HEK293 (cell line): Measurements from ENCODE around the gene GNAI2.

Source experiments
- CTCF ChIA-PET: fragments of 350-600 bp; formaldehyde crosslinking; extraction: SDS; loops from one replicate; lab custom pipeline; 2021; ENCODE audit warnings: antibody characterized with exemption; lab: Yijun Ruan, JAX
- POLR2A ChIA-PET: fragments of 300-600 bp; formaldehyde crosslinking; extraction: SDS; loops from one replicate; lab custom pipeline; 2020; ENCODE audit warnings: antibody characterized with exemption, inconsistent platforms; lab: Yijun Ruan, JAX
- H3K27ac ChIP-seq: fragments of 200-500 bp; sonication (Bioruptor generic); 2 replicates; pipeline ENCODE4 v1.5.1; 2014; ENCODE audit warnings: low read depth, low read length, control low read depth, inconsistent platforms; ENCODE audit errors: extremely low read depth
- H3K36me3 ChIP-seq, 2 experiments: fragments of 200-500 bp in 1 of 2; sonication (Bioruptor generic) in 1 of 2; 1 replicate in 1 of 2; 2 replicates in 1 of 2; pipeline ENCODE4 v1.5.1; 2014 to 2017; ENCODE audit warnings: inconsistent platforms in 2 of 2, low read length in 2 of 2; ENCODE audit not compliant: control insufficient read depth in 2 of 2, insufficient read depth in 1 of 2
- H3K4me1 ChIP-seq: fragments of 200-500 bp; sonication (Bioruptor generic); 2 replicates; pipeline ENCODE4 v1.5.1; 2014; ENCODE audit warnings: mild to moderate bottlenecking, low read length, inconsistent platforms; ENCODE audit not compliant: control insufficient read depth, insufficient read depth
- H3K4me3 ChIP-seq: 2 replicates; pipeline ENCODE4 v1.5.1; 2011; ENCODE audit warnings: low read depth, mild to moderate bottlenecking, control low read depth, low read length, moderate library complexity
- H3K9me3 ChIP-seq: fragments of 200-500 bp; sonication (Bioruptor generic); 2 replicates; pipeline ENCODE4 v1.5.1; 2014; ENCODE audit warnings: low read depth, low read length, inconsistent platforms; ENCODE audit not compliant: control insufficient read depth, insufficient read depth
- EGR2 ChIP-seq: fragments of 450-650 bp; formaldehyde crosslinking; IDR thresholded peaks from 2 replicates; pipeline ENCODE4 v1.5.1; 2016; ENCODE audit warnings: low read depth, missing biosample characterization, missing genetic modification characterization
- GLI2 ChIP-seq: fragments of 450-650 bp; formaldehyde crosslinking; IDR thresholded peaks from 2 replicates; pipeline ENCODE4; 2017; ENCODE audit warnings: missing biosample characterization, missing genetic modification characterization, low read depth, borderline replicate concordance
- HOXD13 ChIP-seq: sonication (generic); formaldehyde crosslinking; IDR thresholded peaks from 2 replicates; pipeline ENCODE4 v1.8.0; 2022; ENCODE audit warnings: missing genetic modification reagents, borderline replicate concordance
- KLF1 ChIP-seq: fragments of 450-650 bp; formaldehyde crosslinking; IDR thresholded peaks from 2 replicates; pipeline ENCODE4 v1.5.1; 2016; ENCODE audit warnings: missing biosample characterization, missing genetic modification characterization
- KLF10 ChIP-seq: fragments of 450-650 bp; IDR thresholded peaks from 2 replicates; pipeline ENCODE4 v1.5.1; 2018; ENCODE audit warnings: missing biosample characterization, mild to moderate bottlenecking, missing genetic modification characterization
- KLF8 ChIP-seq: fragments of 450-650 bp; formaldehyde crosslinking; IDR thresholded peaks from 2 replicates; pipeline ENCODE4 v1.5.1; 2016; ENCODE audit warnings: missing biosample characterization, missing genetic modification characterization
- OSR2 ChIP-seq: fragments of 450-650 bp; formaldehyde crosslinking; IDR thresholded peaks from 2 replicates; pipeline ENCODE4 v1.5.1; 2016; ENCODE audit warnings: missing biosample characterization, missing genetic modification characterization
- SALL2 ChIP-seq: fragments of 450-650 bp; formaldehyde crosslinking; IDR thresholded peaks from 2 replicates; pipeline ENCODE4 v1.5.0; 2017; ENCODE audit warnings: missing biosample characterization, mild to moderate bottlenecking, missing genetic modification characterization, borderline replicate concordance
- SP2 ChIP-seq: fragments of 450-650 bp; formaldehyde crosslinking; IDR thresholded peaks from 2 replicates; pipeline ENCODE4 v1.5.1; 2016; ENCODE audit warnings: missing biosample characterization, missing genetic modification characterization
- SP3 ChIP-seq: fragments of 450-650 bp; formaldehyde crosslinking; IDR thresholded peaks from 2 replicates; pipeline ENCODE4 v1.5.1; 2016; ENCODE audit warnings: missing biosample characterization, missing genetic modification characterization
- SP7 ChIP-seq: fragments of 450-650 bp; formaldehyde crosslinking; IDR thresholded peaks from 2 replicates; pipeline ENCODE4 v1.5.1; 2016; ENCODE audit warnings: missing biosample characterization, missing genetic modification characterization
- WT1 ChIP-seq: fragments of 450-650 bp; formaldehyde crosslinking; IDR thresholded peaks from 2 replicates; pipeline ENCODE4 v1.5.1; 2016; ENCODE audit warnings: missing biosample characterization, missing genetic modification characterization
- ZBTB17 ChIP-seq: fragments of 450-650 bp; formaldehyde crosslinking; IDR thresholded peaks from 2 replicates; pipeline ENCODE4 v1.5.1; 2016; ENCODE audit warnings: missing biosample characterization, missing genetic modification characterization
- ZBTB8A ChIP-seq: fragments of 450-650 bp; formaldehyde crosslinking; IDR thresholded peaks from 2 replicates; pipeline ENCODE4 v1.5.1; 2016; ENCODE audit warnings: missing biosample characterization, missing genetic modification characterization
- ZFHX2 ChIP-seq: fragments of 450-650 bp; formaldehyde crosslinking; conservative IDR thresholded peaks from 2 replicates; pipeline ENCODE4 v1.5.1; 2016; ENCODE audit warnings: missing biosample characterization, missing genetic modification characterization
- ZIC2 ChIP-seq: fragments of 450-650 bp; formaldehyde crosslinking; IDR thresholded peaks from 2 replicates; pipeline ENCODE4 v1.5.1; 2016; ENCODE audit warnings: missing biosample characterization, missing genetic modification characterization
- ZNF112 ChIP-seq: fragments of 450-650 bp; formaldehyde crosslinking; IDR thresholded peaks from 2 replicates; pipeline ENCODE4 v1.5.0; 2017; ENCODE audit warnings: missing biosample characterization, missing genetic modification characterization
- ZNF138 ChIP-seq: fragments of 450-650 bp; formaldehyde crosslinking; IDR thresholded peaks from 2 replicates; pipeline ENCODE4 v1.5.1; 2016; ENCODE audit warnings: missing biosample characterization, missing genetic modification characterization, borderline replicate concordance
- ZNF324 ChIP-seq: fragments of 450-650 bp; formaldehyde crosslinking; IDR thresholded peaks from 2 replicates; pipeline ENCODE4 v1.5.1; 2016; ENCODE audit warnings: missing biosample characterization, missing genetic modification characterization
- ZNF335 ChIP-seq: fragments of 450-650 bp; formaldehyde crosslinking; conservative IDR thresholded peaks from 2 replicates; pipeline ENCODE4 v1.5.1; 2016; ENCODE audit warnings: missing biosample characterization, missing genetic modification characterization
- ZNF423 ChIP-seq: fragments of 450-650 bp; formaldehyde crosslinking; IDR thresholded peaks from 2 replicates; pipeline ENCODE4 v1.5.1; 2016; ENCODE audit warnings: missing biosample characterization, missing genetic modification characterization
- ZNF426 ChIP-seq: fragments of 450-650 bp; formaldehyde crosslinking; IDR thresholded peaks from 2 replicates; pipeline ENCODE4 v1.5.1; 2017; ENCODE audit warnings: missing biosample characterization, missing genetic modification characterization, mild to moderate bottlenecking, inconsistent platforms, moderate library complexity
- ZNF473 ChIP-seq: fragments of 450-650 bp; formaldehyde crosslinking; IDR thresholded peaks from 2 replicates; pipeline ENCODE4 v1.5.1; 2017; ENCODE audit warnings: missing biosample characterization, missing genetic modification characterization
- ZNF521 ChIP-seq: fragments of 450-650 bp; formaldehyde crosslinking; IDR thresholded peaks from 2 replicates; pipeline ENCODE4 v1.5.1; 2017; ENCODE audit warnings: missing biosample characterization, mild to moderate bottlenecking, missing genetic modification characterization
- ZNF623 ChIP-seq: fragments of 450-650 bp; formaldehyde crosslinking; IDR thresholded peaks from 2 replicates; pipeline ENCODE4 v1.5.1; 2016; ENCODE audit warnings: missing biosample characterization, missing genetic modification characterization
- ZNF626 ChIP-seq: fragments of 450-650 bp; sonication (Bioruptor Pico); formaldehyde crosslinking; IDR thresholded peaks from 2 replicates; pipeline ENCODE4 v1.5.1; 2018; ENCODE audit warnings: missing biosample characterization, missing genetic modification characterization, inconsistent platforms
- ZNF629 ChIP-seq: fragments of 450-650 bp; formaldehyde crosslinking; IDR thresholded peaks from 2 replicates; pipeline ENCODE4 v1.5.1; 2017; ENCODE audit warnings: missing biosample characterization, missing genetic modification characterization
- ZNF660 ChIP-seq: fragments of 450-650 bp; IDR thresholded peaks from 2 replicates; pipeline ENCODE4 v1.5.1; 2018; ENCODE audit warnings: missing biosample characterization, mild to moderate bottlenecking, missing genetic modification characterization
- ZXDB ChIP-seq: fragments of 450-650 bp; formaldehyde crosslinking; IDR thresholded peaks from 2 replicates; pipeline ENCODE4 v1.5.1; 2016; ENCODE audit warnings: missing biosample characterization, missing genetic modification characterization
- TF ChIP-seq, protein P1 (sequence below): fragments of 450-650 bp; formaldehyde crosslinking; IDR thresholded peaks from 2 replicates; pipeline ENCODE4 v1.5.1; 2016; ENCODE audit warnings: missing biosample characterization, missing genetic modification characterization
- TF ChIP-seq, protein P2 (sequence below): fragments of 450-650 bp; formaldehyde crosslinking; IDR thresholded peaks from 2 replicates; pipeline ENCODE4 v1.5.1; 2016; ENCODE audit warnings: missing biosample characterization, missing genetic modification characterization
- TF ChIP-seq, protein P3 (sequence below): fragments of 450-650 bp; formaldehyde crosslinking; IDR thresholded peaks from 2 replicates; pipeline ENCODE4 v1.5.1; 2016; ENCODE audit warnings: missing biosample characterization, missing genetic modification characterization
- TF ChIP-seq, protein P4 (sequence below): fragments of 450-650 bp; formaldehyde crosslinking; IDR thresholded peaks from 2 replicates; pipeline ENCODE4 v1.5.1; 2016; ENCODE audit warnings: missing biosample characterization, missing genetic modification characterization

The GNAI2 gene

DNA sequence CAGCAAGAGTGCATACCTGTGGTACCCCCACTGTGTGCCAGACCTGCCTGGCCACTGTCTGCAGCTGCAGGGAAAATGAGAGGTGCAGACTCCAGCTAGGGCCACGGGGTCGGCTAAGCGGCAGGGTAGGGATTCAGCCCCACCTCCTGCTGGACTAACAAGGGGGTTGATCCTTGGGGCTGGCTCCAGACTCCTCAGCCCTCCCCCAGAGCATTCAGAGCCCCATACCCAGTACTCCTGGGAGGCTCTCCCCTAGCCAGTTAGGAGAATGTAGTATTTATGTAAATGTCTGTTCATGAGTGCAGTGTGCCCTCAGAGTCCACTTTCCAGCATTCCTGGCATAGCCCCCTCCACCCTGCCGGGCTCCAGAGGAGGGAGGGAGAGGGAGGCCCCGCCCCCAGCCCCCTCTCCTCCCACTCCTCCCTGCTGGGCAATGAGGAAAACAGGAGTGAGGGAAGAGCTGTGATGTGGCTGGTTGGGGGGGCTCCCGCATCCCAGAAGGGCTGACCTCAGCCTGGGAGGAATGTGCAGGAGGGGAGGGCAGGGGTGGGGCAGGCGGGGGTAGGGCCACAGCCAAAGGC lies 28.5 kb downstream of the GNAI2 start (continued):
- TF ChIP-seq, protein P1, sequence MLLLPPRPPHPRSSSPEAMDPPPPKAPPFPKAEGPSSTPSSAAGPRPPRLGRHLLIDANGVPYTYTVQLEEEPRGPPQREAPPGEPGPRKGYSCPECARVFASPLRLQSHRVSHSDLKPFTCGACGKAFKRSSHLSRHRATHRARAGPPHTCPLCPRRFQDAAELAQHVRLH (tag by site-specific recombination) = no peak
- TF ChIP-seq EGR2 (tag by site-specific recombination) = peak; percentile 79
- 0 out of 2 replicates have a peak, but pooled peaks have one; percentile 56 for TF ChIP-seq ZNF660 (tag by site-specific recombination)
- peak; percentile 70 for TF ChIP-seq SP2 (tag by site-specific recombination)
- TF ChIP-seq ZNF473 (tag by site-specific recombination) = no peak
- TF ChIP-seq, protein P2, sequence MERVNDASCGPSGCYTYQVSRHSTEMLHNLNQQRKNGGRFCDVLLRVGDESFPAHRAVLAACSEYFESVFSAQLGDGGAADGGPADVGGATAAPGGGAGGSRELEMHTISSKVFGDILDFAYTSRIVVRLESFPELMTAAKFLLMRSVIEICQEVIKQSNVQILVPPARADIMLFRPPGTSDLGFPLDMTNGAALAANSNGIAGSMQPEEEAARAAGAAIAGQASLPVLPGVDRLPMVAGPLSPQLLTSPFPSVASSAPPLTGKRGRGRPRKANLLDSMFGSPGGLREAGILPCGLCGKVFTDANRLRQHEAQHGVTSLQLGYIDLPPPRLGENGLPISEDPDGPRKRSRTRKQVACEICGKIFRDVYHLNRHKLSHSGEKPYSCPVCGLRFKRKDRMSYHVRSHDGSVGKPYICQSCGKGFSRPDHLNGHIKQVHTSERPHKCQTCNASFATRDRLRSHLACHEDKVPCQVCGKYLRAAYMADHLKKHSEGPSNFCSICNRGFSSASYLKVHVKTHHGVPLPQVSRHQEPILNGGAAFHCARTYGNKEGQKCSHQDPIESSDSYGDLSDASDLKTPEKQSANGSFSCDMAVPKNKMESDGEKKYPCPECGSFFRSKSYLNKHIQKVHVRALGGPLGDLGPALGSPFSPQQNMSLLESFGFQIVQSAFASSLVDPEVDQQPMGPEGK (tag by site-specific recombination) = peak; percentile 52; the same call in 1 of the 2 replicates
- no peak for TF ChIP-seq ZNF426
- peak; percentile 85 for TF ChIP-seq ZFHX2 (tag by site-specific recombination)
- 0 out of 2 replicates have a peak, but pooled peaks have one; percentile 34 for TF ChIP-seq ZNF335 (tag by site-specific recombination)
- TF ChIP-seq SP3 = peak; percentile 87
- peak; percentile 78 for TF ChIP-seq KLF10
- TF ChIP-seq ZBTB17 (tag by site-specific recombination) = peak; percentile 52; the same call in 1 of the 2 replicates
- TF ChIP-seq ZNF626 (tag by site-specific recombination) = no peak
- 0 out of 2 replicates have a peak, but pooled peaks have one; percentile 48 for TF ChIP-seq ZNF324 (tag by site-specific recombination)
- TF ChIP-seq ZNF423 (tag by site-specific recombination) = no peak
- peak; percentile 60 for TF ChIP-seq SP7 (tag by site-specific recombination)
- TF ChIP-seq, protein P3, sequence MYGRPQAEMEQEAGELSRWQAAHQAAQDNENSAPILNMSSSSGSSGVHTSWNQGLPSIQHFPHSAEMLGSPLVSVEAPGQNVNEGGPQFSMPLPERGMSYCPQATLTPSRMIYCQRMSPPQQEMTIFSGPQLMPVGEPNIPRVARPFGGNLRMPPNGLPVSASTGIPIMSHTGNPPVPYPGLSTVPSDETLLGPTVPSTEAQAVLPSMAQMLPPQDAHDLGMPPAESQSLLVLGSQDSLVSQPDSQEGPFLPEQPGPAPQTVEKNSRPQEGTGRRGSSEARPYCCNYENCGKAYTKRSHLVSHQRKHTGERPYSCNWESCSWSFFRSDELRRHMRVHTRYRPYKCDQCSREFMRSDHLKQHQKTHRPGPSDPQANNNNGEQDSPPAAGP = peak; percentile 89
- TF ChIP-seq KLF8 (tag by site-specific recombination) = 0 out of 2 replicates have a peak, but pooled peaks have one; percentile 20
- TF ChIP-seq WT1 (tag by site-specific recombination) = peak; percentile 87
- TF ChIP-seq ZNF629 (tag by site-specific recombination) = peak; percentile 83
- no peak for TF ChIP-seq ZNF112
- peak; percentile 78 for TF ChIP-seq ZIC2 (tag by site-specific recombination)
- TF ChIP-seq ZBTB8A = peak; percentile 36; the same call in 1 of the 2 replicates
- TF ChIP-seq ZXDB (tag by site-specific recombination) = peak; percentile 98
- TF ChIP-seq OSR2 (tag by site-specific recombination) = peak; percentile 55; the same call in 1 of the 2 replicates
- peak; percentile 83 for TF ChIP-seq KLF1 (tag by site-specific recombination)

DNA sequence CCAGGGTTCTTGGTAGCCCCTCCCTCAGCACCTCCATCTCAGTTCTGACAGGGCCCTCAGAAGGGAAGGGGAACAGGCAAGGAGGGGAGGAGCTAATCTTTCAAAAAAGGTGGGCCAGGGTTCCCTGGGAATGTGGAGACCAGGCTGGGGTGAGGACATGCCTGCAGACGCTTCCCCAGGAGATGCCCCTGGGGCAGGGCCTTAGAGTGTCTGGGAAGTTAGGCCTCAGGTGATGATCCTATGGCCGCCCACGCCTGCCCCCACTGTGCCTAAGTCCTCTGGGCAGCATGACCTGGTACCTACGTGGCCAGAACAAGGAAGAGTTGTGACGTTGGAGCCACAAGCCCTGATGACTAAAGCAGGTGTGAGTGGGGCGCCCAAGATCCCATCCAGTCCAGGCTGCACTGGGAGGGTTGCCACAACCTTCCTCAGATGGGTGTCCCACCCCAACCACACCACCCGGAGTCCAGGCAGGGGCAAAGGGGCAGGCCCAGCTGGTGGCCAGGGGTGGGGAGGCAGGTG lies 29.0 kb downstream of the GNAI2 start:
- H3K27ac ChIP-seq = no peak overlapping the region; the same call in 1 of the 2 replicates
- H3K36me3 ChIP-seq = no peaks in the 10 kb centered on the region
- CTCF ChIA-PET = interaction anchor here (0.9 to 2.4 kb wide), 4 partner anchors 10 to 70 kb away, joined by 3 to 16 read pairs (median 4); no protein-coding TSS in a partner anchor
- H3K4me1 ChIP-seq = peaks cover 3% of the 10 kb centered on the region; the same call in 1 of the 2 replicates
- POLR2A ChIA-PET = interaction anchor here (0.6 to 1.9 kb wide), 17 partner anchors 10 to 1518 kb away, joined by 3 to 11 read pairs (median 4); partner anchors contain the start of genes CYB561D2, GNAI2, HYAL3 and IFRD2
- H3K4me3 ChIP-seq = no peak overlapping the region
- no peaks in the 10 kb centered on the region for H3K9me3 ChIP-seq
- TF ChIP-seq ZNF138 (tag by site-specific recombination) (no peak), ZNF623 (tag by site-specific recombination) (no peak), ZNF521 (no peak), SALL2 (tag by site-specific recombination) (no peak), ZXDB (tag by site-specific recombination) (no peak), HOXD13 (no peak), ZNF335 (tag by site-specific recombination) (peak; percentile 42), GLI2 (tag by site-specific recombination) (no peak)
- TF ChIP-seq, protein P4, sequence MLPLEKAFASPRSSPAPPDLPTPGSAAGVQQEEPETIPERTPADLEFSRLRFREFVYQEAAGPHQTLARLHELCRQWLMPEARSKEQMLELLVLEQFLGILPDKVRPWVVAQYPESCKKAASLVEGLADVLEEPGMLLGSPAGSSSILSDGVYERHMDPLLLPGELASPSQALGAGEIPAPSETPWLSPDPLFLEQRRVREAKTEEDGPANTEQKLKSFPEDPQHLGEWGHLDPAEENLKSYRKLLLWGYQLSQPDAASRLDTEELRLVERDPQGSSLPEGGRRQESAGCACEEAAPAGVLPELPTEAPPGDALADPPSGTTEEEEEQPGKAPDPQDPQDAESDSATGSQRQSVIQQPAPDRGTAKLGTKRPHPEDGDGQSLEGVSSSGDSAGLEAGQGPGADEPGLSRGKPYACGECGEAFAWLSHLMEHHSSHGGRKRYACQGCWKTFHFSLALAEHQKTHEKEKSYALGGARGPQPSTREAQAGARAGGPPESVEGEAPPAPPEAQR (tag by site-specific recombination) = no peak
